ENCODE results near the gene AUTS2.
A peak's percentile ranks its signal among the peaks of the same experiment; 100 is the strongest.

AUTS2 gene

DNA sequence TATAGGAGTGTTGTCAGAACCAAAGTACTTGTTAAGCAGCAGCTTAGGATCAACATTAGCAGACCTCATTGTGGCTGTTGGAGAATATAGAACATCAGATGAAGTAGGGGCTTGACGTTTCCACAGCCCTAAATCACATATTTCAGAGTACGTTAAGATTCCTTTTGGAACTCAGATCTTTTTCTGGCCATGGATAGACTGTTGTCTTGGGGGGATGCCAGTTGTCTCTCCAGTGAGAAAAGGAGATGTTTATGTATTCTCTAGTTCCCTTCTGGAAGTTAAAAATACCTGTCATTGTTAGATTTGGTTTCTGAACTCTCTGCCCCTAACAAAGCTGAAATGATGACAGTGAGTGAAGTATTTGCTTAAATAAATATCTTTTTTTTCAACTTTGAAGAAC, 191.3 kb downstream of the AUTS2 start:
- DNase-seq (ENCODE audit: low spot score) = no peak

DNA sequence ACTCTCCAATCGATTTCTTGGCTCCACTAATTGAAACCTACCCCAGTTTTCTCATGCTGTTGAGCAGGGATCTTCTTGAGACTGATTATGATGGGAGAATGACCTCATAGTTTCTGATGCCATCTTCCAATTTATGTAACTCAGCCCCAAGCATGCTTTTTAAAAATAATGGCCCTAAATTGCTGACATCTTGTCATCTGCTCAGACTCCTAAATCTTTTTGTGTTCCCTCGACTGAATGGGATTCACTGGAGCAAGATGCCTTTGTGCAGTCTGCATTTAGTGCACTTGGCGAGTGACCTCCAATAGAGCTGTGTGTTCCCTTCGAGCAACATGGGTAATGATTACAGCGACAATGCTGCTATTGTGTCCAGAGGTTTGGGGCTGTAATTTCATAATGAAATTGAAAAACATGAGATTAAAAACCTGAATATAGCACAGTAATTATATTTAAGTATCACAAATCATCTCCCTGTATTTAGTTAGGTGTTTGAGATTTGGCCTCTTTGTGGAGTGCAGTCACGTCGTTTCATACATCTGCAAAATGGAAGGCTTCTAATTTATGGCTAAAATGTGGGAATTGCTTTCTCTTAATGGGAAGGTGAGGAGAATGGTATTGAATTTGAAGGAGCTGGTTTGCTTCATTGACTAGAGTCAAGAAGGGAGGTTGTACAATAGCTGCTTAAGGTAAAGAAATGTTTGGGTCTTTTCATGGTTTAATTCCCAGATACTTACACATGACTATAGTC, 192.9 kb downstream of the AUTS2 start:
- DNase-seq (ENCODE audit: low spot score) = no peak

DNA sequence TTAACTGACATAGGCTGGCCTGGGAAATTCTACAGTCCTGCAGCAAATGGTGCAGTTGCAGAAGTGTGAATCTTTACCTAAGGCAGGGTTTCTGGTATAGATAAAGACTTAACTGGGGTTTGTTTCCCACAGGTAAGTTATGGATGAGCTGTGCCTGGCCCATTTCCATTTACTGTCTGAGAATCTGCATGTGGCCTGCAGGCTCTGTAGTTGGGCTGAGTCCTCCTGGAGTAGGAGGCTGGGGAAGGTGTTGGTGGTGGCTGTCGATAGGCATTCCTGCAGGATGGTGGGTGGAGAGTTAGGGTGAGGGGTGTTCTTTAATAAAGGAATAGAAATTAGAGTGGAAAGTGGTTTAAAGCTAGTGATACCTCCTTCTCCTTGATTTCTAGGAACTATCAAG, 193.5 kb downstream of the AUTS2 start:
- DNase-seq (ENCODE audit: low spot score) = no peak

DNA sequence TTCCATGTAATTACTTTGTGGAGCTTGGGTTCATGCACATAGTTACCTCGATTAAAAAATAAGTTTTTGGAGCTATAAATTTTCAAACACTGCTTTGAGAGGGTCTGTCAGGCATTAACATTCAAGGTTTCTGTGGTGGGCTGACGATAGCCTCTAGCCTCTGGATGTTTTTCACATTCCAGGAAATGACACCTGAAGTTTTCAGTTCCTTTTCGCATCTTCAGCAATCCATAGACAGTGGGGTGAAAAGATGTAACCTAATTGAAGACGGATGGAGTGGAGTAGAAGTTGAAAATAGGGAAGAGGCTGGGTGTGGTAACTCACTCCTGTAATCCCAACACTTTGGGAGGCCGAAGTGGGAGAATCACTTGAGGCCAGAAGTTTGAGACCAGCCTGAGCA, 197.7 kb downstream of the AUTS2 start:
- DNase-seq (ENCODE audit: low spot score) = no peak

DNA sequence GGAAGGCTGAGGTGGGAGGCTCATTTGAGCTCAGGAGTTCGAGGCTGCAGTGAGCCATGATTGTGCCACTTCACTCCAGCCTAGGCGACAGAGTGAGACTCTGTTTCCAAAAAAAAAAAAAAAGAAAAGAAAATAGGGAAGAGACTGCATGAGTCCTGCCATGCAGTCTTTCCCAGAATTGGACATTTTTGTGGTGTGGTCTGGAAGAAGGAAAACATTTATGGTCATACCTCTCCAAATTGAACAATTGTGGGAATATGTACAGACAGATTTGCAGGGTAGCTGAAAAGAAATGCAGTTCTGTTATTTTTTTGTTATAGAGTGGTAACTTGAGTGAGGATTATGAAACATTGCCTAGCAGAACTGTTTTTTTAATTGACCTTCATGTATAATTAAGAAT, 198.1 kb downstream of the AUTS2 start:
- no peak for DNase-seq (ENCODE audit: low spot score)

DNA sequence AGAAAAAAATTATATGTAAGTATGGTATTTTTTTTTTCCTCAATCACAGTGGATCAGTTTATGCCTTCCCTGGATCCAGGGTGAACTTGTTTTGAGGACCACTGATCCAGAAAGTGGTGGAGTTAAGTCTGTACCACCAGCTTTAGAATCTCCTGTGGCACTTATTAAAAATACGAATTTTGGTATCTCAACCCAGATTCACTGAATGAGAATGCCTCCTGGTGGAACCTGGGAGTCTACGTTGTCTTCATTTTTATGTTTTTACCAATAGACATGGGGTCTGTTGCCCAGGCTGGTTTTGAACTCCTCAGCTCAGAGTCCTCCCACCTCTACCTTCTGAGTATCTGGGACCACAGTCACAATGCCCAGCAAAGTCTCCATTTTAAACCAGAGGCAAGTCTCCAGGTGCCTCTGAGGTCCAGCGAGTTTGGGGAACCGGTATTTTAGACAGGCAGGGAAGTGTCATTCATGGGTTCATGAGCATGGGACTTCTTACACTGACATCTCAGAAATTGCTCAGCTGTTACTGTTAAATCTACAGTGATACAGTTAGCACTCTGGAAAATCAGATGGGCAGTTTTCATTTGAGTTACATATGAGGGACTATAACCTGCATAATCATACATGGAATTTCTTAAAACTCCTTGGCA, 200.9 kb downstream of the AUTS2 start:
- no peak for DNase-seq (ENCODE audit: low spot score)

DNA sequence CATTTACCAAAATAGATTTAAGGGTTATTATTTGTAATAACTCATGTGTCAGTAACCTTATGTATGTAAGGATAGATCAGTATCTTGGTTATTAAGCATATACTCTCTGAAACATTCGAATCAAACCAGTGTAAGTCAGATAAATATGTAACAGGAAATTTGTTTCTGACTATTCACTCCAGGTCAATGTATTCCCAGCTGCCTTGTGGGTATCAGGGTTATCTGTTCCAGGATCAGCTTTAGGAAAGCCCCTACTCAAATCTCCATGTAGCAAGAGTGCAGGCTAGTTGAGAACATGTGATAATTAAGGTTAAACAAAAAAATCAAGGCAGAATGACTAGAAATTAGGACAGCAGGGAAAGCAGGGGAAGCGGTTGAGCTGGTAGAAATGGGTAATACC, 201.7 kb downstream of the AUTS2 start:
- no peak for DNase-seq (ENCODE audit: low spot score)

DNA sequence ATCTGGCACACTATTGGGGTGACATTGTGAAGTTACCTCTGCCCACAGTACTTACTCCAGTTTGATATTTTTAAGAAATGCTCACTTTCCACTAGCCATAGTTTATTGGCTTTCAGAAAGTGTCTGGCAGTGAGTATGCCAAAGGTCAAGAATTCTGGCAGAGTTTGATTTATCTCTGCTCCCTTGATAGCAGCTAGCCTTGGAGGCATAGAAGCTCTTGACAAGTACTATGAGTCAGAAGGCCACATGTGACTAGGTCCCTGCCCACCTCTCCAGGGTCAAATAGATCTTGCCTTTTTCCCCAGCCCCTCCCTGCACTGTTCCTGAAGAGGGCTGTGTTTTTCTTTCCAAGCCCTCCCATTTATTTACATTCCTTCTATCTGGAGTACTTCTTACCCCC, 202.2 kb downstream of the AUTS2 start:
- DNase-seq (ENCODE audit: low spot score) = no peak

DNA sequence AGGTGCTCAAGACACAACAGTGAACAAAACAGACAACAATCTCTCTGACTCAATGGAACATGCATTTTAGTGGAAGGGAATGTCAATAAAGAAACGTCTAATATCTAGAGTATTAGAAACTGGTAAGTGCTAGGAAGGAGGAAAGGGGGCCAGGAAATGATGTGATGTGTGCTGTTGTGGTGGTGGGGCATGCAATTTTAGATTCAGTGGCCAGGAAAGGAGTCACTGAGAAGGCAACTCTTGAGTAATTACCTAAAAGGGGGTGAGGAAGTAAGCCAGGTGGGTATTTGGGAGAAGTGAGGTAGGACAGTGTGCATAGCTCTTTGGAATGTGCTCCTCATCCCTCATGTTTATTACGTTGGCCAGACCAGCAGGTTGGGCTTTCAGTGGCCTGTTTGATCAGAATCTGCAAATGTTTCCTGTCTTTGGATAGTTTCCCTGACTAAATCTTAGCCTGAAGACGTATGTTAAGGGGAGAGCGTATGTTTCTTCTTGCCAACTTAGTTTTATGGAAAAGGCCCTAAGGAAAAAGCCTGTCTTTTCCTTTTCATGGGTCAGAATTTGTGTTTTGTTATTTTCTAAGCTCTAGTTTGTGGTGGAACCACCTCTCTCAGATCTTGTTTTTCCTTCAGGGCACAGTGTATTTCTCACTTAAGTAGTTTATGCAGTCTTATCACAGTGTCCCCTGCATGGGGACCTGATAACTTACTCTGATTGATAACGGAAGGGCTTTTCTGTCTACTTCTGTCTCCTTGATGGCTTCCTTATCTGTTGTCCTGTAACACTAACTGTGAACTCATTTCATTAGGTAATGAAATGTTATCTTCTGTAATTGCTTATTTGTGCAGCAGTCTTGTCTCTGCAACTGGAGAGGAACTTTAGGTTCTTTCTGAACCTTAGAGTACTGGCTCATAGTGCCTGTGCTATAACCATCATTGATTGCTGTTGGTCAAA, 203.7 kb downstream of the AUTS2 start:
- DNase-seq (ENCODE audit: low spot score) = no peak

DNA sequence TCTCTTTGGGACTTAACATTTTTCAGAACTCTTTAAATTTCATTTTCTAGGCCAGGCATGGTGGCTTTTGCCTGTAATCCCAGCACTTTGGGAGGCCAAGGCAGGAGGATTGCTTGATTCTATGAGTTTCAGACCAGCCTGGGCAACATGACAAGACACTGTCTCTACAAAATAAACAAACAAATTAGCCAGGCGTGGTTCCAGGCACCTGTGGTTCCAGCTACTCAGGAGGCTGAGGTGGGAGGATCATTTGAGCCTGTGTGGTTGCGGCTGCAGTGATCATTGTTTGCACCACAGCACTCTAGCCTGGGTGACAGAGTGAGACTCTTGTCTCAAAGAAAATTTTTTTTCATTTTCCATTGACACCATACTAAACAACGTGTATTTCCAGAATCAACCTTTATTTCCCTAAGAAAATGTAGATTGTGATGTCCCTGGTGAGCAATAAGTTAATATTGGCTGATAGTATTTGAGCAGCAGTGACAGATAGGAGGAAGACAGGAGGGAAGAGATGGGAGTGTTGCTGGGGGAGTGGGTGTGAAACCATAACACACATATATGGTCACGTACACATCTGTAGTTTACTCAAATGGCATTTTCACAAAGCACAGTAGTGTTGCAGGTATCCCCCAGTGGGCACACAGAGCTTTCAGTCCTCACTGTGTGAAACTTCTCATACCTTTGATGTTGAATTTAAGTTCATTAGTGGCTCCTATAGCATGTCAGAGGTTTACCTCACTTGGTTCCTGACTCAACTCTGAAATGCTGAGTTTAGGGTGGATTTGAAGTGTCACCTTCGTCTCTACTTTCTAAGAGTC, 205.6 kb downstream of the AUTS2 start:
- DNase-seq (ENCODE audit: low spot score) = peak; percentile 61

DNA sequence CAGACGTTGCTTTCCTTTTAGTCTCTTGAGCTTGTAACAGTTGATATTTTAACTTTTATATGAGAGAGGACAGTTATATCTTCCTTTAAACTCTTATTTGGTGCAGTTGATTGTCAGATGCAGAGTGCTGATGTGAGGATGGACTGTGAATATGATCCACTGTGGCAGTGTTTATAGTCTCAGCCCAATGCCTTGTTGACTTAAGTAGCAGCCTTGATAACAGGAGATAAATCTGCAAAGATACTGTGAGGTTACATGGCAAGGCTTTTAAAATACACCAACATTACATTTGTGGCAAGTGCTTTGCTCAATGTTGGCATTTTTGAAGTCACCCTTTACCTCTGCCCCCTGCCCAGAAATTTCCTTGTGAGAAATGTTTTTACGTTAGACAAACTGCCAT, 206.7 kb downstream of the AUTS2 start:
- DNase-seq (ENCODE audit: low spot score) = no peak

DNA sequence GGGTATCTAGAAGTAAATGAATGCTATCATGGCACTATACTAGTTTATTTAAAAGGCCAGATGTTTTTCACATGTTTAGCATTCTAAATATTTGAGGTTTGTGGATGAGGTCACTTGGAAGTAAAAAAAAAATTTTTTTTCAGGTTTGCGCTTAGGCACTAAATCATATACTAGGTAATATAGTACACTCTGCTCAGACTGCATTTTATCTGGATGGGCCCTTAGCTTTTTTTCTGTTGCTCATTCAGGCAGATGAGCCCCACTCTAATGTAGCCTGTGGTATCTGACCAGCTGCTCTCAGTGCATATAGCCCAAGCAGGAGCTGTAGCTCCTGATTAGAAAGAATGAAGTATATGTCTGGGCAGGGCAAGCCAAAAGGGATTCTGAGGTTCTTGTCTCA, 210.1 kb downstream of the AUTS2 start:
- no peak for DNase-seq (ENCODE audit: low spot score)

DNA sequence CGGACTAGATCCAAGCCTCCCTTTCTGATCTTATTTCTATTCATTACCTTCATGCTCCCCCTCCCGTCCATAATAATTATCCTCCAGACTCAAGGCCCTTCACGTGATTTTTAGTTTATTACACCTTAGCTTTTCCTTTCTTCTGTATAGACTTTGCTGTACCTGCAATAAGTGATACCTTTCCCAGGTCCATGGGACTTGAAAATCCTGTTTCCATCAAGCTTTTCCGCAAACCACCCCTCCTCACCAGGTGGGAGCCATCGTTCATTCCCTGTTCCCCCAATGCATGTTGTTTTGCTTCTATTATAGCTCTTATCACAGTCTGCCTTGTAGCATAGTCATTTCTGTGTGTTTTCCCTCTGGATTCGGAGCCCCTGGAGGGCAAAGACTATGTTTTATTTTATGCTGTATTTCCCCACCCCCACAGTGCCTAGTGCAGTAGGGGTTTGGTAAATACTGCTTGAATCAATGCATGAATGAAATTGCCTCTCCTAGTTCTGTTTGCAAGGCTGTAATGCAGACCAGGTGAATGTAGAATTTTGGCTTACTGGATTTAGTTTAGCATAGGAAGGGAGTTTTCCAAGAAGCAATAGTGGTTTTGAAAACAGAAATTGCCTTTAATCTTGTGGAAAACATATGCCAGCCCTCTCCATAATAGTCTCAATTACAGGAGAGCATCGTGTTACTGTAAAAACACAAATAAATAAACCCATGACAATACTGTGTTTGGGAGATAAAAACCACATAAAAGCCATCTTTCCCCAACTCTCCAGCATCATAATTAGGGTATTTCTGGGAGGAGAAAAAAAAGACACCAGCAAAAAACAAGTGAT, 213.4 kb downstream of the AUTS2 start:
- no peak for DNase-seq (ENCODE audit: low spot score)

DNA sequence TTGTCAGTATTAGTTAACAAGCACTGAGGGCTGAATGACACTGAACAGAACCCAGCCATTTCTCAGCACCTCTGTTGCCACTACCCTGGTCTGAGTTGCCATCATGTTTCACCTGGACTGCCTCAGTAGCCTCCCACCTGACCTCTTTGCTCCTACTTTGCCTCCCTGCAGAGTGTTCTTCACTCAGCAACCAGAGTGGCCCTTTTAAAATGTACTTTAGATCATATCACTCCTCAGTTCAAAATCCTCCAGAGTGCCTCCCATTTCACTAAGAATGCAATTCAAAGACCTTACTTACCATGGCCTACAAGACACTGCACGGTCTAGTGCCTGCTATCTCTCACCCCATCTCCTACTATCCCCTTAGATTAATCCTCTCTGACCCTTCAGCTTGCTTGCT, 214.5 kb downstream of the AUTS2 start:
- DNase-seq (ENCODE audit: low spot score) = no peak

DNA sequence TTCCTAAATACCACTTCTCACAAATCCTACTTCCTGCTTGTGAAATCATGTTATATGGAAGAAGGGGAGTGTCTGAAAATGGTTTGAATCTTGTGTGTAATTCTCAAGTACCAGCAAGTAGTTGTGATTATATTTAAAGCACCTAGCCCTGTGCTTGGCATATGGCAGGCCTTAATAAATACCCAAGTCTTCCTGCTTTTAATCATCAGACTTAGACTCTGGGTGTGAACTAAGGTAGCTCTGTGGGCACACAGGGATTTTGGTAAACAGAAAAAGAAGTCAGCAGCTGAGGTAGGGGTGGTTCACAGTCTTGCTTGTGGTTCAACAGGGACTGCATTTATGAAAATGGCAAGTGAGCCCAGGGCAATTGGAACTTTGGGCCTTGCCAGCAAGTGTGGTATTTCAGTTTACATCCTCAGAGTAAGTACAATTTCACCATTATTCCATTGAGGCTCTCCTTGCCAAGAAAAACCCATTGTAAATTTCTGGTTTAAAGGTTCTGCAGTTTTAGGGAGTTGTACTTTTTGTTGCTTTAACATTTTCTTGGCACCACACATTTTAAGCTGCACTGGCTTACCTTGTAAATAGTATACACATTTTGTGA, 215.5 kb downstream of the AUTS2 start:
- DNase-seq (ENCODE audit: low spot score) = no peak

DNA sequence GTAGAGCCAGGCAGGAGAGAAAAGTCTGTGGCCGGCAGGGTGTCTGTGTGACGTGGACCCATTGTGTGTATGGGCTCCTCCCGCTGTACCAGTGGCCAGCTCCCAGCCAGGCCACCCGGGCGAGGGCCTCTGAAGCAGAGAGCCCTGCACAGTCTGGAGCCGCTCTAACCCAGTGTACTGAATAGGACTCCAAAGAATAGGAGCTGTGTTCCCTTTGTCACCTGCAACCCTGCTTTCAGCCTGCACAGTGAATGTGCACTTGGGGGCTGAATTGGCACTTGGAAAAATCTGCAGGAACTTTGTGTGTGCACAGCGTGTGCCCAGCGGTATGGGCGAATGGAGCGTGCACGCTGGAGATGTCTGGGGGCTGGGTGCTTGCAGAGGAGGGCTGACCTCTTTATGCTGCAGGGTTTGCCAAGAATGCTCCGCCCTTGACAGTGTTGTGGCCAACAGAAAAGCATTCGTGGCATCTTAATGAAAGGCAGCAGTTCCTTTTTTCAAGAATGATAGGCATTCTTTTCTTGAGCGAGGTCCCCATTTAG, 216.2 kb downstream of the AUTS2 start:
- no peak for DNase-seq (ENCODE audit: low spot score)

DNA sequence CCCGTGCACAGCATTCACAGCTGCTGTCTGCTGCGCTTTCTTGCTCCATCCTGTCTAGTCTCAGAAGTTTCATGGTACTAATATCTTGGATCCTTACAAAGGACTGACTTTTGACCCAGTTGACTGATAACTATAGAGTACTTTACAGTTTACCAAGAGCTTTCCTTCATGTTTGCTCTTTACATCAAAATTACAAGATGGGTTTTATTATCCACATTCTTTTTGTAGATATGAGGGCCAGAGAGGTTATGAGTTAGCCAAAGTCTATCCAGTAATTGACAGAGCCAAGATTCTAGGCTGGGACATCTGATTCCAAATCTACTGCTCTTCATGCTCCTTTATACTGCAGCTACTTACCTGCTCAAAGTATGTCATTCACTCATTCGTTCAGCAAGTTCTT, 218.2 kb downstream of the AUTS2 start:
- DNase-seq (ENCODE audit: low spot score) = no peak

DNA sequence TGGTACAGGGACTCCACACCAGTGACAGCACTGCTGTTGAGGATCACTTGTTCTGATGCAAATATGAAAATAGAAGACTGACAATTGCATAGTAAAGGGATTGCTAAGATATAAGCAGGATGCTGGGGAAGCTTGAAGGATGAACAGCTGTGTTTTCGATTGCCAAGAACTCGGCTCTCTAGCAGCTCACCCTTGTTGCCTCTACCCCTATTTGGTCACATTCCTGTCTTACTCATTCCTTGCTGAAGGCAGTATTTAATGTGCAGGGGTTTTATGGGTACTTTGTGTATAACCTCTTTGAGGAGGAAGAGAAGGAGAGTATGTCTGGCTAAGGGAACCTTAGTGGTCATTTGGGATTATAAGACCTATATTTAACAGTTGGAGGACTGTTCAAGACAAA, 218.8 kb downstream of the AUTS2 start:
- no peak for DNase-seq (ENCODE audit: low spot score)

DNA sequence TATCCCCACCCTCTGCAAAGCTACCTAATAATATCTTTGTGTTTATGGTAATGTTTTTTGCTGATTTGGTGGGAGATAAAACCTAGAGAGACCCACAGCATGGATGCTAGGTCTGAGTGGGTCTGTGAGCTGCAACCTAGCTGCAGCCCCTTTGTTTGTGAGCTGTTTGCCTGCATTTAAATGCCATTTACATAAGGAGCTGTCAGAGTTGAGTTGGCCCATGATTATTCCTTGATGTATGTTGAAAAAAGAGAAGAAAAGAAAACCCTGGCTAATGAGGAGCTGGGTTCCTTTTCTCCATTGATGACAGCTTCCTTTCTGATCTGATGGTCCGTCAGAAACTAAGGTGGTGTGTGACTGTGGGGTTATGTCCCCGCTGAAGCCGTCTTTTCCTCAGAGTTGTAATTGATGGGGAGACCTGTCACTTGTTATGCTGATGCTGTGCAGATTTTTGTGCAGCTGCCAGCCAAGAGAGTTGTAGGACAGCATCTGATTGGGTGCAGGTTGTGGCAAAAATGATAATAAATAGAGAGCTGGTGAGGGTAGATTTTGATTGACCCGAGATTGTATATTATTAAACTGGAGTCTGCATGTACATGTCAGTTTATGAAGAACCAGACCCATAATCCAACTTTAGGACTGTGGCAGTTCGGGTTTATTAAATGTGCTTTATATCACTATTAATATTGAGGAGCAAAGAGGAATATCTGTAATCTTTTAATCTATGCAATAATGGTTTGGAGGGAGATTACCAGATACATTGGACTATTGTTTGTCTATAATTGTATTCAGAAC, 219.8 kb downstream of the AUTS2 start:
- DNase-seq (ENCODE audit: low spot score) = no peak
